GM21619 (cell line): Measurements from ENCODE around the gene SGK2.

Experiments used
- ATAC-seq: cut with Tn5 transposase; IDR thresholded peaks from one replicate; pipeline ENCODE4 v1.9.1; 2021; ENCODE audit not compliant: unreplicated experiment

SGK2 gene

DNA sequence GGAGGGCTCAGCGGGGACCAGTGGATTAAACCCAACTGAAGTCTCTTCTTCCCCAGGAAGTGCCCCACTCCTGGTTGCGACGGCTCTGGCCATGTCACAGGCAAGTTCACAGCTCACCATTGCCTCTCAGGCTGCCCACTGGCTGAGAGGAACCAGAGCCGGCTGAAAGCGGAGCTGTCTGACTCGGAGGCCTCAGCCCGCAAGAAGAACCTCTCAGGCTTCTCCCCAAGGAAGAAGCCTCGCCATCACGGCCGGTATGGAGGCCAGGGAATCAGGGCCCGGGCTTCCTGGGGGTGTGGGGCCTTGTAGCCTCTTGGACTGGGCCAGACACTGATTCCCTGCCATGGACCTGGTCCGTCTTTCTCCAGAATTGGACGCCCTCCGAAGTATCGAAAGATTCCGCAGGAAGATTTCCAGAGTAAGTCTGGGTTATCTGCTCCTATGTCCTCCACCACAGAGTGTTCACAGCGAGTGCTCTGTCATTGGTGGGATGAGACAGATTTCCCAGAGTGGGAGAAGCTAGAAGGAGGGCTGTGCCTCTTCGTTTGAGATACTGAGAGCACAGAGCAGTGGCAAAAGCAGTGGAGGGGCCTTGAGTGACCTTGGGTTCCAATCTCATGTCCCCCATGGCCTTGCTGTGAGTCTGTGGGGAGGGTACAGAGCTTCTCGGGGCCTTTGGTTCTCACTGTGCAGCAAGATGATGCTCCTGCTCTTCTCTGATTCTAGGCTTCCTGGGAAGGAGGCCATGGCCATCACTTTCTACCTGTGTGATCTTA lies 22.6 kb upstream of the SGK2 start:
- no peak for ATAC-seq

- ATAC-seq = no peak
Observed at GRCh38 chr20:43536817-43537440, 21.9 kb upstream of the SGK2 start.

- no peak for ATAC-seq
Observed at GRCh38 chr20:43537921-43538877, 20.6 kb upstream of the SGK2 start.

GRCh38 chr20:43538878-43539700 lies 19.7 kb upstream of the SGK2 start:
- no peak for ATAC-seq

DNA sequence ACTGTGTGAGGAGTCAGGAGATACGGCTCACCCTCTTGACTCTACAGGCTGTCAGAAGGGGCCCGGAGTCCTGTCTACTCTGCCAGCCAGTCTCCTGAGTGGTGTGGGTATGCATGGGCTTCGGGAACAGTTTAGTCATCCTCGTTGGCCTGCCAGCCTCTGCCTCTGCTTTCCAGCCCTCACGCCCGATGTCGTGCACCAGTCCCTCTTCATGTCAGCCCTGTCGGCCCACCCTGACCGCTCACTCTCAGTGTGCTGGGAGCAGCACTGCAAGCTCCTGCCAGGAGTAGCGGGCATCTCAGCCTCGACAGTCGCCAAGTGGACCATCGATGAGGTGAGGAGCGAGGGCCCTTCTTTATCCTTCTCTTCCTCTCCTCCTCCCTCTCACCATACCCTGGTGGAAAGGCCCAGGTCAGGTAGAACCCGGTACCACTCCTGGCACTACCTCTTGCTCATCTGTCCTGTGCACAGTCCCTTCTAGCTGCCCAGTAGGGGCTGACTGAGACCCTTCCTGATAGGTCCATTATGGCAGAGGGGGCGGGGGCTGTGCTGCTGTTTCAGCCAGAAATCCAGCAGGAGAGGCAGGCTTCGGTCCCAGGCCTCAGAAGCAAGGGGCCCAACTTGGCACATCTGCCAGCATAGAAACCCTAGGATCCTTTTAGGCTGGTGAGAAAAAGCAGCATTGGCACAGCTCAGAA lies 18.7 kb upstream of the SGK2 start:
- ATAC-seq = no peak

GRCh38 chr20:43540673-43541060 lies 18.2 kb upstream of the SGK2 start:
- no peak for ATAC-seq

DNA sequence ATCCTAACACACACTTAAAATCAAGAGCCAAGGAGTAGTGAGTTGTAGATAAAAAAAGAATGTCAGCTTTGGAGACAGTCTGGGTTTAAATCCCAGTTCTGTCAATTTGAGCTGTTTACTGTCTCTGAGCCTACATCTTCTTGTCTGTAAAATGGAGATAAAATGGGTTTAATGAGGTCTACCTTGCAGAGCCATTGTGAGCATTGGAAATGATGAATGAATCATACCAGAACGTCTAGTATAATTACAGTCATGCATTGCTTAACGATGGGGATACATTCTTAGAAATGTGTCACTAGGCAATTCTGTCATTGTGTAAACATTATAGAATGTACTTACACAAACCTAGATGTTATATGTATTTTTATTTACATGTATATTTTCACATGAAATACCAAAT lies 17.6 kb upstream of the SGK2 start:
- ATAC-seq = no peak

DNA sequence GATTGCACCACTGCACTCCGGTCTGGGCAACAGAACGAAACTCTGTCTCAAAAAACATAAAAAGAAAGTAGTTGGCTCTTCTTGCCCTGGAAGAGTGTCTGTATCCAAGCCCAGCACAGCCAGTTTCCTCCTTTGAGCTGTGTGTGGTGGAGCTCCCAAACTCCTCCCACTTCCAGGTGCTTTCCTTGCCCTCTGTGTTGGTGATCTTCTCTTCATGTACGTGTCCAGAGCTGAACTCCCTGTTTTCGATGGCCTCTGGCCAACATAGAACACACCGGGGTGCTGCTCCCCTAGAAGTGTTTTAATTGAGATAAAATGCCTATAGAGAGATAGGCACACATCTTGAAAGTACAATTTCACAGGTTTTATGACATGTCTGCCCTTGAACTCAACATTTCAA lies 16.7 kb upstream of the SGK2 start:
- ATAC-seq = no peak

- ATAC-seq = no peak
Observed at GRCh38 chr20:43542674-43543073, 16.2 kb upstream of the SGK2 start.

- ATAC-seq = no peak
Observed at GRCh38 chr20:43543138-43543537, 15.7 kb upstream of the SGK2 start.

GRCh38 chr20:43544501-43544900 lies 14.3 kb upstream of the SGK2 start:
- ATAC-seq = no peak

GRCh38 chr20:43545837-43546578 lies 12.8 kb upstream of the SGK2 start:
- ATAC-seq = no peak

DNA sequence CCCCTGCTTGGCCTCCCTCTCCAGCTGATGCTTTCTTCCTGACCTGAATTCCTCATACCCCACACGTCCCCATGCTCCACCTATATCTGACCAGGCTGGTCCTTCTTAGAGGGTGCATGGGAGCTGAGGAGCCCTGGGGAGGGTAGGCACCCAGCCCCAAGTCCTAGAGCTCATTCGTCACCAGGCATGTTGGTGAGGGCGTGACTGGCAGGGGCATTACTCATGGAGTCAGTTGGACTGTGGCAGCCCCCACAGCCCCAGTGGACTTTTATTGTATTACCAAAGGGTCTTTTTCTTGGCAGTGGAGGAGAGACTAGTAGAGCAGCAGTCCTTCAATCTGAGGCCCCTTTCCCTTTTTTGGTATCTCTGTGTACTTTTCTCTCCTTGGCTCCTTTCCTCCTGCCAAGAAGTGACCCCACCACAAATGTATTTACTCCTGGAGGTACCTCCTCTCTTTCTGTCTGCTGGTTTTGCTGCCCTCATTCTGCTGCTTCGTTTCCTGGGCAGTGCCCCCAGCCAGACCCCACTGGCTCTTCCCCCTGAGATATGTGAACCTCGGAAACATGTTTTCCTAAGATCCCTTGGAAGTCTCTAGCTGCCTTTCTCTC lies 10.4 kb upstream of the SGK2 start:
- no peak for ATAC-seq

DNA sequence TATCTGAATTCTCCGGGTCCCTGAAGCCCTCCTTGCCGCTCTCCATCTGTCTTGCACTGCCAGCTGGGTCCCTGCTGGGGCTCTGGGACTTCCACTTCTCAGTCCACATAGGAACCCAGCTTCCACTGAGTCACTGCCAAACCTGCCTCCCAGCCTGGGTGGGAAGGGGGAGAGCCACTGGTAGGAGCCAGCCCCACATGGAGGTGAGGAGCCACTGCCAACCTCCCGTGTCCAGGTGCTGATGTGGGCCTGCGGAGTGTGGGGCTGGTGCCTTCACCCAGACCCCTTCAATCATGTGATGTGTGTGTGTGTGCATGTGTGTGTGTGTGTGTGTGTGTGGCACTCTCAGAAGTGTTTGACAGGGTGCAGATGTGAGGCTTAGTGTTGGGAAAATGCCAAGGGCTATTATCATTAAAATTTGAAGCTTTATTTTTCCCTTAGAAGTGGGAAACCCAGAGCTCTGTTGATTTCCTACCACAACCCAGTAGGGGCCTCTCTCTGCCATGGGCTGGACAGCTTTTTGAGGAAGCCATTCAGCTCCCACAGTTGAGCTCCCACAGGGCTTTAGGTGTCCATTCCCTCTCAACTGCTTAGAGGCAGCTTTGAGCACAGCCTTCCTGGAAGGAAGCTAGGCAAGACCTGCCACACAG lies 9.3 kb upstream of the SGK2 start:
- ATAC-seq = no peak

DNA sequence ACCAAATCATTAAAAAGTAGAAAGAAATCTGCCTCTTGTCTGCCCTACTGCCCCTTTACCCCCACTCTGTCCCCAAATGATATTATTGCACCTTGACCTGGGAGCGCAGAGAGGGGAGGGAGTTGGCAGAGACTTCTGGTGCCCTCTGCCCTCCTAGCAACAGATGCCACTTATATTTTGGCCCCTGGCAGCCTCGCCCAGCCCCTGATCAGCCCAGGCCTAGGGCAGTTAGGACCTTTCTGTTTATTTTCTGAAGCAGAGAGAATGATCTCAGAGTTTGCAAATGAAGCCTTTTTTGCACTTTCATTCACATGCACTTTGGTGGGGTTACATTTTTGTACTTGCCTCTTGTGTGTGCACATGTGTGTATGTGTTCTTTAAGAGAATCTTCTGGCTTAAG lies 8.4 kb upstream of the SGK2 start:
- ATAC-seq = no peak

- no peak for ATAC-seq
Observed at GRCh38 chr20:43554369-43554768, 4.5 kb upstream of the SGK2 start.

DNA sequence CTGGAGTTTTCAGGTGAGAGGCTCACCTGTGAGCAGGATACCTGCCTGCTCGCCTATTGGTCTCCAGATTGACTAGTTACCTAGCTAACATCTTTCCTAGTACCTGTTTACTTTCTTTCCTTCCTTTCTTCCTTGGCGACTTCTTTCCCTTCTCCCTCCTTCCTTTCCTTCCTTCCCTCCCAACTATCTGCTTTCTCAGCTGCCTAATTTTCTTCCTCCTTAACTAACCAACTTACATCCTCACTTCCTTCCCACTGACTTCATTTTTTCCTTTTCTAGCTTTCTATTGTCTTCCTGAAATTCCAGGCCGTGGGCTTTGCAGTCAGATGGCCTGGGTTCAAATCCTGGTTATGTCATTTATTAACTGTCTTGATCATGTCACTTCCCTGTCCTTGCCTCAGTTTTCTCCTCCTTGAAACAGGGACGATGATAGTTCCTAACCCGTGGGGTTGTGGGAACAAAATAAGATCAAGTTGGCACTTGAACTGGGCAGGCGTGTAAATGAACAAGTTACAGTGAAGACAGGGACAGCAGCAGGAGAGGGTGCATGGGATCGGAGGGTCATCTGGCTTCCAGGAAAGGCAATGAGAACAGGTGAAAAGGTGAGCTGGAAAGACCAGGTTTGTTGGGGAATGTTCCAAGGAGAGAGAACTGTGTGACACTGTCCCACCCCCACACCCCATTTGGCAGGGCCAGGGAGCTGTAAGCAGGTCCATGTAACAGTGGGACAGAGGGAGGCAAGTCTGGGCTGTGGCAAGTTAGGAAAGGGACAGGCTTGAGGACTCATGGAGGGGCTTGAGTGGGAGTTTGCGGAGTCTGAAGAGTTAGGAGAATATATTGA lies 540 bp downstream of the SGK2 start:
- ATAC-seq = no peak

DNA sequence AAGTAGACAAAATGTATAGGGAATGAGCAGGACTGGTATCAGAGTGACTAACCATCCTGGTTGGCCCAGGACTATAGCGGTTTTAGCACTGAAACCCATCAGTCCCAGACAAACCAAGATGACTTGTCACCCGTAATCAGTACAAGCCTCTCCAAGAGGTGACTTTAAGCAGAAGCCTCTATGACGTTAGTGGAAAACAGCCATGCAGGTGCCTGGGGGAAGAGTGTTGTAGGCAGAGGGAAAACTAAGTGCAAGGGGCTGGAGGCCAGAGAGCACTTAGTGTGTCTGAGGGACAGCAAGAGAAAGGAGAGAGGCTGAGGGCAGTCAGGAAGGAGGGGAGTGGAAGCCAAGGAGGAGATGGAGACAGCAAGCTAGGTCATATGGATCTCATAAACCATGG lies 2.1 kb downstream of the SGK2 start:
- ATAC-seq = no peak
